Mucosa of rectum (tissue), 2 donors: Measurements from ENCODE around the gene UBR1.

Source experiments
- H3K27ac ChIP-seq, 2 donors: one replicate each; pipeline ENCODE4 v1.7.0; 2013; ENCODE audit warnings: inconsistent platforms in 2 of 2, low read depth in 2 of 2, low read length in 2 of 2
- H3K27me3 ChIP-seq, 2 donors: one replicate each; pipeline ENCODE4 v1.7.0; 2013; ENCODE audit warnings: low read length in 2 of 2; ENCODE audit not compliant: control insufficient read depth in 2 of 2, insufficient read depth in 2 of 2
- H3K36me3 ChIP-seq, 2 donors: one replicate each; pipeline ENCODE4 v1.7.0; 2013; ENCODE audit warnings: low read length in 2 of 2; ENCODE audit not compliant: control insufficient read depth in 2 of 2, insufficient read depth in 2 of 2
- H3K4me1 ChIP-seq, 2 donors: one replicate each; pipeline ENCODE4 v1.7.0; 2013; ENCODE audit warnings: low read length in 2 of 2, mild to moderate bottlenecking in 1 of 2; ENCODE audit not compliant: control insufficient read depth in 2 of 2, insufficient read depth in 2 of 2
- H3K4me3 ChIP-seq, 2 donors: one replicate each; pipeline ENCODE4 v1.7.0; 2013; ENCODE audit warnings: low read length in 2 of 2
- H3K9ac ChIP-seq, 2 donors: one replicate each; pipeline ENCODE4 v1.7.0; 2013; ENCODE audit warnings: low read length in 2 of 2, low read depth in 1 of 2, mild to moderate bottlenecking in 1 of 2
- H3K9me3 ChIP-seq, 2 donors: one replicate each; pipeline ENCODE4 v1.7.0; 2013; ENCODE audit warnings: low read length in 2 of 2; ENCODE audit not compliant: control insufficient read depth in 2 of 2
- donor health status: healthy.
- donor health status: Normal muscosa, but diverticular disease.

The UBR1 gene

GRCh38 chr15:43118286-43118685 is 12.4 kb upstream of the UBR1 start:
- peaks cover 0 to 6% of the 10 kb centered on the region in 2 donors for H3K4me1 ChIP-seq
- H3K4me3 ChIP-seq, result no peak overlapping the region
- no peaks in the 10 kb centered on the region for H3K36me3 ChIP-seq
- H3K27ac ChIP-seq, result no peak overlapping the region
- no peaks in the 10 kb centered on the region for H3K9me3 ChIP-seq
- H3K27me3 ChIP-seq, result no peaks in the 10 kb centered on the region
- no peak overlapping the region for H3K9ac ChIP-seq

DNA sequence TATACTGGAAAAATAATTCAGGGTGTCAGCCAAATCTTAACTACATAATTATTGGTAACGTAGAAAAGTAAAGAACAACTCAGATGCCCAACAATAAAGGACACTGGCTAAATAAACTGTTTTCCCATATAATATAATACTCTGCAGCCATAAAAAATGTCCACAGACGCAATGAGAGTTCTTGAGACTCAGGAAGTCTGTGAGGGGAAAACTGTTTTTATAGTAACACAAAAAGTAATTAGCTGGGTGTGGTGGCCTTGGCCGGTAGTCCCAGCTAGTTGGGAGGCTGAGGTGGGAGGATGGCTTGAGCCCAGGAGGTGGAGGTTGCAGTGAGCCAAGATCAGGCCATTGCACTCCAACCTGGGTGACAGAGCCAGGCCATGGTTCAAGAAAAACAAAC is 5.5 kb upstream of the UBR1 start:
- Histone ChIP-seq H3K27me3 (no peaks in the 10 kb centered on the region), H3K9me3 (no peaks in the 10 kb centered on the region)

GRCh38 chr15:43107751-43108150 is 1.9 kb upstream of the UBR1 start:
- Histone ChIP-seq H3K4me1 (peaks cover 9 to 14% of the 10 kb centered on the region in 2 donors), H3K36me3 (no peaks in the 10 kb centered on the region), H3K27ac (no peak overlapping the region), H3K27me3 (no peaks in the 10 kb centered on the region), H3K9me3 (no peaks in the 10 kb centered on the region), H3K4me3 (no peak overlapping the region), H3K9ac (no peak overlapping the region)

More for the DNA sequence above, 5.5 kb upstream of the UBR1 start:
- Histone ChIP-seq H3K9ac (no peak overlapping the region), H3K27ac (no peak overlapping the region), H3K4me1 (peaks cover 0 to 3% of the 10 kb centered on the region in 2 donors), H3K36me3 (no peaks in the 10 kb centered on the region), H3K4me3 (no peak overlapping the region)

- no peaks in the 10 kb centered on the region for H3K9me3 ChIP-seq
- peaks cover 9 to 14% of the 10 kb centered on the region in 2 donors for H3K4me1 ChIP-seq
- H3K36me3 ChIP-seq, result no peaks in the 10 kb centered on the region
- H3K9ac ChIP-seq, result peak overlapping the region; percentile 89 to 92
- H3K27ac ChIP-seq, result peak overlapping the region; percentile 93
- H3K27me3 ChIP-seq, result no peaks in the 10 kb centered on the region
- H3K4me3 ChIP-seq, result peak overlapping the region; percentile 98 to 99
Measured at GRCh38 chr15:43106486-43106829, 620 bp upstream of the UBR1 start.

- peak overlapping the region; percentile 93 for H3K27ac ChIP-seq
- H3K4me1 ChIP-seq, result peaks cover 9 to 14% of the 10 kb centered on the region in 2 donors
- no peaks in the 10 kb centered on the region for H3K9me3 ChIP-seq
- H3K9ac ChIP-seq, result peak overlapping the region; percentile 89 to 92
- peaks cover 4 to 6% of the 10 kb centered on the region in 2 donors for H3K36me3 ChIP-seq
- H3K4me3 ChIP-seq, result peak overlapping the region; percentile 98 to 99
- H3K27me3 ChIP-seq, result no peaks in the 10 kb centered on the region
Measured at GRCh38 chr15:43105077-43105736, 631 bp downstream of the UBR1 start.

GRCh38 chr15:43104426-43104825 is 1.4 kb downstream of the UBR1 start:
- Histone ChIP-seq H3K4me3 (no peak overlapping the region), H3K27ac (no peak overlapping the region), H3K4me1 (peaks cover 9 to 14% of the 10 kb centered on the region in 2 donors), H3K36me3 (peaks cover 7 to 9% of the 10 kb centered on the region in 2 donors), H3K27me3 (no peaks in the 10 kb centered on the region), H3K9ac (no peak overlapping the region), H3K9me3 (no peaks in the 10 kb centered on the region)

- H3K9ac ChIP-seq, result no peak overlapping the region
- H3K4me1 ChIP-seq, result peaks cover 9 to 14% of the 10 kb centered on the region in 2 donors
Measured at GRCh38 chr15:43103907-43104306, 1.9 kb downstream of the UBR1 start.

DNA sequence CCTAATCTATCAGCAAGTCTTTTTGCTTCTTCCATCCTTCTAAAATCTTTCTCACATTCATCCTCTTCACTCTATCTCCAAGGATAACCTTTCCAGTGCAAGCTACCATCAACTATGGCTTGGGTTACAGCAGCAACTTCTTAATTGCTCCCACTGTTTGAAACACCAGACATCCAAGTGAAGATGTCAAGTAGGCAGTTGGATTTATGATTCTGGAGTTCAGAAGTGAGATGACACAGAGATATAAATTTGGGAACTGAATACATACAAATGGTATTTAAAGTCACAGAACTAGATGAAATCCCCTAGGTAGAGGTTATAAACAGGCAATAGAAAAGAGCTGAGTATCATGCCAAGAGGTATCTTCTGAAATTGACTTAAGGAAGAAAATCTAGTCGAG is 3.7 kb downstream of the UBR1 start:
- Histone ChIP-seq H3K4me1 (peaks cover 9 to 14% of the 10 kb centered on the region in 2 donors), H3K27ac (no peak overlapping the region), H3K9me3 (no peaks in the 10 kb centered on the region), H3K9ac (no peak overlapping the region), H3K4me3 (no peak overlapping the region), H3K27me3 (no peaks in the 10 kb centered on the region), H3K36me3 (peaks cover 7 to 9% of the 10 kb centered on the region in 2 donors)

More at GRCh38 chr15:43103907-43104306, 1.9 kb downstream of the UBR1 start:
- no peak overlapping the region for H3K4me3 ChIP-seq
- no peaks in the 10 kb centered on the region for H3K27me3 ChIP-seq
- H3K9me3 ChIP-seq, result no peaks in the 10 kb centered on the region
- H3K36me3 ChIP-seq, result peaks cover 7 to 9% of the 10 kb centered on the region in 2 donors
- H3K27ac ChIP-seq, result no peak overlapping the region

GRCh38 chr15:43100971-43101370 is 4.9 kb downstream of the UBR1 start:
- no peaks in the 10 kb centered on the region for H3K9me3 ChIP-seq
- H3K27ac ChIP-seq, result no peak overlapping the region
- no peaks in the 10 kb centered on the region for H3K27me3 ChIP-seq
- H3K36me3 ChIP-seq, result peaks cover 7 to 9% of the 10 kb centered on the region in 2 donors
- H3K4me3 ChIP-seq, result no peak overlapping the region
- H3K9ac ChIP-seq, result no peak overlapping the region
- peaks cover 8 to 9% of the 10 kb centered on the region in 2 donors for H3K4me1 ChIP-seq

DNA sequence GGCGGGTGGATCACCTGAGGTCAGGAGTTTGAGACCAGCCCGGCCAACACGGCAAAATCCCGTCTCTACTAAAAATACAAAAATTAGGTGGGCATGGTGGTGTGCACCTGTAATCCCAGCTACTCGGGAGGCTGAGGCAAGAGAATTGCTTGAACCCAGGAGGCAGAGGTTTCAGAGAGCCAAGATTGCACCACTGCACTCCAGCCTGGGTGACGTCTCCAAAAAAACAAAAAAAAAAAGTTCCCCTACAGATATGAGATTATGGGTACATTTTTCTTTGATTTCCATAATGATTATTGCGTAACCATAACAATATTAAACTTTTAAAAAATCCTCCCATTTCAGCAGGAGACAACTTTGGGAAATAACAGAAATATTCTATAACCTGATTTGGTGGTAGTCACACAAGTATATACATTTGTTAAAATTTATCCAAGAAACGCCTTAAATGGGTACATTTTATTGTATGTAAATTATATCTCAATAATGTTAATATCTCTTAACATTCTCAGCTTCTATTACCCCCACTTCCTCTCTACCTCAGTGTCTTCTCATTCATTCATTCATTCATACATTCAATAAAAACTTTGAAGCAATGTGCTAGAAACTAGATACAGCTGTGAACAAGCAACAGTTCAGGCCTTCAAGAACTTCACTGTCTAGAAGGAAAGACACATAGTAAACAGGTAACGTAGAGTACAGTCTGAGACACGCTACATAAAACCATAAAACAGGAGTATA is 6.6 kb downstream of the UBR1 start:
- H3K4me1 ChIP-seq, result peaks cover under 1% of the 10 kb centered on the region in 2 donors
- H3K36me3 ChIP-seq, result peaks cover 7 to 9% of the 10 kb centered on the region in 2 donors
- no peak overlapping the region for H3K4me3 ChIP-seq
- no peak overlapping the region for H3K27ac ChIP-seq
- H3K27me3 ChIP-seq, result no peaks in the 10 kb centered on the region
- no peaks in the 10 kb centered on the region for H3K9me3 ChIP-seq
- H3K9ac ChIP-seq, result no peak overlapping the region
